Loucy (cell line): Measurements from ENCODE around the gene LAMP1.
"Not testable (repeated sequence)": the region's sequence is repeated elsewhere in the genome, so short reads cannot be mapped to it uniquely, and the experiment has no call there.

Experiments used
- H2AFZ ChIP-seq: fragments of 200-600 bp; sonication (generic); 2 replicates; pipeline ENCODE4 v1.6.0; 2016; ENCODE audit warnings: antibody characterized with exemption, mild to moderate bottlenecking, low read length, moderate library complexity
- H3F3A ChIP-seq: fragments of 200-600 bp; 2 replicates; pipeline ENCODE4 v1.6.0; 2016; ENCODE audit warnings: antibody characterized with exemption, low read depth, mild to moderate bottlenecking
- H3K27me3 ChIP-seq: fragments of 200-600 bp; sonication (generic); 2 replicates; pipeline ENCODE4 v1.6.1; 2014; ENCODE audit warnings: low read length, mild to moderate bottlenecking; ENCODE audit not compliant: insufficient read depth, poor library complexity, severe bottlenecking
- H3K36me3 ChIP-seq: fragments of 200-600 bp; sonication (generic); 2 replicates; pipeline ENCODE4 v1.6.1; 2016; ENCODE audit warnings: low read length; ENCODE audit not compliant: insufficient read depth
- H3K4me1 ChIP-seq: fragments of 200-600 bp; sonication (generic); 2 replicates; pipeline ENCODE4 v1.5.1; 2014; ENCODE audit warnings: low read length, mild to moderate bottlenecking; ENCODE audit not compliant: insufficient read depth, poor library complexity, severe bottlenecking
- H3K4me2 ChIP-seq: fragments of 200-600 bp; sonication (generic); 2 replicates; pipeline ENCODE4 v1.6.0; 2014; ENCODE audit warnings: antibody characterized with exemption, low read length, low read depth, mild to moderate bottlenecking; ENCODE audit not compliant: poor library complexity, severe bottlenecking
- H3K4me3 ChIP-seq: fragments of 200-600 bp; sonication (generic); 2 replicates; pipeline ENCODE4 v1.5.1; 2014; ENCODE audit warnings: low read length, mild to moderate bottlenecking, mixed read lengths; ENCODE audit not compliant: poor library complexity, severe bottlenecking
- H3K79me2 ChIP-seq: fragments of 200-600 bp; sonication (generic); 2 replicates; pipeline ENCODE4 v1.6.1; 2014; ENCODE audit warnings: low read length; ENCODE audit not compliant: insufficient read depth
- H3K9ac ChIP-seq: fragments of 200-600 bp; sonication (generic); 2 replicates; pipeline ENCODE4 v1.6.0; 2014; ENCODE audit warnings: mild to moderate bottlenecking, low read depth, low read length, moderate library complexity; ENCODE audit not compliant: poor library complexity, severe bottlenecking
- H3K9me2 ChIP-seq: fragments of 200-600 bp; sonication (generic); replicated peaks from 2 replicates; pipeline ENCODE4 v1.6.1; 2016; ENCODE audit warnings: low read depth, low read length, mixed read lengths
- H3K9me3 ChIP-seq: fragments of 200-600 bp; sonication (generic); 2 replicates; pipeline ENCODE4 v1.6.1; 2014; ENCODE audit warnings: mild to moderate bottlenecking, antibody characterized with exemption, low read length, low read depth; ENCODE audit not compliant: insufficient read depth
- H4K20me1 ChIP-seq: fragments of 200-600 bp; sonication (generic); 2 replicates; pipeline ENCODE4 v1.6.0; 2014; ENCODE audit warnings: antibody characterized with exemption, low read length, mild to moderate bottlenecking; ENCODE audit not compliant: insufficient read depth, poor library complexity, severe bottlenecking
- CTCF ChIP-seq: fragments of 200-600 bp; sonication (generic); conservative IDR thresholded peaks from 2 replicates; pipeline ENCODE4 v1.5.1; 2014; ENCODE audit warnings: mild to moderate bottlenecking, antibody characterized with exemption, low read length
- EZH2phosphoT487 ChIP-seq: fragments of 200-600 bp; IDR thresholded peaks from 2 replicates; pipeline ENCODE4 v1.6.1; 2018; ENCODE audit warnings: antibody characterized with exemption, mild to moderate bottlenecking, moderate library complexity, borderline replicate concordance

The LAMP1 gene

GRCh38 chr13:113309473-113309872 lies 12.4 kb downstream of the LAMP1 start:
- Histone ChIP-seq H3K9ac (no peak overlapping the region), H3K4me2 (no peak overlapping the region), H3K9me2 (no peaks in the 10 kb centered on the region), H2AFZ (no peak overlapping the region), H3K27me3 (no peaks in the 10 kb centered on the region), H3K4me3 (no peak overlapping the region), H3K79me2 (peaks cover 12% of the 10 kb centered on the region; the same call in 1 of the 2 replicates), H3K4me1 (no peaks in the 10 kb centered on the region), H4K20me1 (no peaks in the 10 kb centered on the region), H3K9me3 (no peaks in the 10 kb centered on the region), H3F3A (no peaks in the 10 kb centered on the region), H3K36me3 (peaks cover 36% of the 10 kb centered on the region)
- TF ChIP-seq CTCF: no peak
- no peak for TF ChIP-seq EZH2phosphoT487

GRCh38 chr13:113314112-113314511 lies 17.1 kb downstream of the LAMP1 start:
- not testable (repeated sequence) for H3K4me1 ChIP-seq, H3K9me2 ChIP-seq, H3K27me3 ChIP-seq, H2AFZ ChIP-seq, H4K20me1 ChIP-seq, H3K79me2 ChIP-seq, H3K4me3 ChIP-seq, H3K9ac ChIP-seq, H3F3A ChIP-seq, H3K4me2 ChIP-seq, H3K9me3 ChIP-seq
- peaks cover 33% of the 10 kb centered on the region; the same call in 1 of the 2 replicates for H3K36me3 ChIP-seq

- not testable (repeated sequence) for H3K9me2 ChIP-seq, H2AFZ ChIP-seq, H3K79me2 ChIP-seq, H3F3A ChIP-seq, H4K20me1 ChIP-seq, H3K27me3 ChIP-seq, H3K9ac ChIP-seq, H3K9me3 ChIP-seq, H3K4me2 ChIP-seq, H3K4me1 ChIP-seq, H3K4me3 ChIP-seq
- H3K36me3 ChIP-seq: peaks cover 34% of the 10 kb centered on the region; the same call in 1 of the 2 replicates
Measured at GRCh38 chr13:113314895-113315470, 17.9 kb downstream of the LAMP1 start.

- Histone ChIP-seq H3K9me2 (no peaks in the 10 kb centered on the region), H3K9ac (no peak overlapping the region), H3K4me2 (no peak overlapping the region), H3K79me2 (no peaks in the 10 kb centered on the region), H3K9me3 (no peaks in the 10 kb centered on the region), H3K4me1 (no peaks in the 10 kb centered on the region), H4K20me1 (no peaks in the 10 kb centered on the region), H3K36me3 (peaks cover 37% of the 10 kb centered on the region; the same call in 1 of the 2 replicates), H3K27me3 (no peaks in the 10 kb centered on the region), H3K4me3 (no peak overlapping the region), H2AFZ (no peak overlapping the region), H3F3A (no peaks in the 10 kb centered on the region)
- TF ChIP-seq CTCF (no peak), EZH2phosphoT487 (no peak)
Measured at GRCh38 chr13:113315992-113316391, 19.0 kb downstream of the LAMP1 start.
